Esophagus squamous epithelium (tissue), 4 donors: ENCODE data around the gene NELL1.

ENCODE experiments used
- CTCF ChIP-seq, 6 experiments: fragments of 450-650 bp in 4 of 6; fragments of 200-600 bp in 2 of 6; sonication (generic) in 2 of 6; IDR thresholded peaks; one replicate each; pipeline ENCODE4 v1.5.1; 2016 to 2019; ENCODE audit warnings: antibody characterized with exemption in 6 of 6, mild to moderate bottlenecking in 4 of 6, moderate library complexity in 4 of 6
- POLR2A ChIP-seq, 4 donors: fragments of 450-650 bp; IDR thresholded peaks; one replicate each; pipeline ENCODE4 v1.6.1; 2017; ENCODE audit warnings: antibody characterized with exemption in 4 of 4, mild to moderate bottlenecking in 4 of 4, moderate library complexity in 3 of 4

- no peak for TF ChIP-seq CTCF (IDR thresholded peaks at IDR 0.05)
- no peak for TF ChIP-seq POLR2A (IDR thresholded peaks at IDR 0.05)
These were observed 805.1 kb downstream of the NELL1 start for GRCh38 chr11:21474529-21474928.
